ENCODE measurements around the gene CHSY3.
A peak's percentile ranks its signal among the peaks of the same experiment; 100 is the strongest.

Gene CHSY3

DNA sequence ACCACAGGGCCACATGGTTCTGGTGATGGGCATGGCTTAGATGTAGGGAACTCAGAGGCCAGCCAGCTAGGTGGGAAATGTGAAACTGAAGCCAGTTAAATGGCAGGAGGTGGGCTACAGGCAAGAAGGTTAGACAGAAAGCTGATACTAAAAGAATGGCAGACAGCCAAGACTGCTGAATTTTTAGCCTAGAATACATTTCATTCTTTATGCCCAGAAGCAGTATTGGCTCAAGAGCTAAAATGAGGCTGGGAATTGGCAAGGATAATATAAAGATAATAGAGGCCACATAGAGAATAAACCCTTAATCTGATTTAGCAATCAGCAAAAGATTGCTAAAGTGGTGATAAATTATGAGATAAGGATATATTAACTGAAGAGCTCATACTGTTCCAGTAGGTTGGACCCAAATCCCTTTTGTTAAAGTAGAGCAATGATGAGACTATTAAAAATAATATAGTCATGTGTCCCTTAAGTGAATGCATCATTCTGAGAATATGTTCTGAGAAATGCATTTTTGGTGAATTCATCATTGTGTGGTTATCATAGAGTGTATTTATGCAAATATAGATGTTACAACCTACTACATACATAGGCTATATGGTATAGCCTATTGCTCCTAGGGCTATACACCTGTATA, 234.3 kb downstream of the CHSY3 start:
- no peaks in the 10 kb centered on the region for H3K79me2 ChIP-seq (ENCODE audit: insufficient read depth, low read length)
- H3K9ac ChIP-seq (ENCODE audit: low read length): no peak overlapping the region
- H3K4me1 ChIP-seq (ENCODE audit: insufficient read depth, low read length, severe bottlenecking): no peaks in the 10 kb centered on the region
- H3K9me3 ChIP-seq (ENCODE audit: low read length): no peaks in the 10 kb centered on the region
- H3K27ac ChIP-seq (ENCODE audit: low read depth, low read length, poor library complexity, severe bottlenecking): no peak overlapping the region
- no peaks in the 10 kb centered on the region for H3F3A ChIP-seq (ENCODE audit: insufficient read depth, low read length)
- no peaks in the 10 kb centered on the region for H3K36me3 ChIP-seq (ENCODE audit: insufficient read depth, low read length)
- no peak overlapping the region for H3K4me3 ChIP-seq (ENCODE audit: low read depth, low read length, poor library complexity, severe bottlenecking)
- TF ChIP-seq, protein P1, sequence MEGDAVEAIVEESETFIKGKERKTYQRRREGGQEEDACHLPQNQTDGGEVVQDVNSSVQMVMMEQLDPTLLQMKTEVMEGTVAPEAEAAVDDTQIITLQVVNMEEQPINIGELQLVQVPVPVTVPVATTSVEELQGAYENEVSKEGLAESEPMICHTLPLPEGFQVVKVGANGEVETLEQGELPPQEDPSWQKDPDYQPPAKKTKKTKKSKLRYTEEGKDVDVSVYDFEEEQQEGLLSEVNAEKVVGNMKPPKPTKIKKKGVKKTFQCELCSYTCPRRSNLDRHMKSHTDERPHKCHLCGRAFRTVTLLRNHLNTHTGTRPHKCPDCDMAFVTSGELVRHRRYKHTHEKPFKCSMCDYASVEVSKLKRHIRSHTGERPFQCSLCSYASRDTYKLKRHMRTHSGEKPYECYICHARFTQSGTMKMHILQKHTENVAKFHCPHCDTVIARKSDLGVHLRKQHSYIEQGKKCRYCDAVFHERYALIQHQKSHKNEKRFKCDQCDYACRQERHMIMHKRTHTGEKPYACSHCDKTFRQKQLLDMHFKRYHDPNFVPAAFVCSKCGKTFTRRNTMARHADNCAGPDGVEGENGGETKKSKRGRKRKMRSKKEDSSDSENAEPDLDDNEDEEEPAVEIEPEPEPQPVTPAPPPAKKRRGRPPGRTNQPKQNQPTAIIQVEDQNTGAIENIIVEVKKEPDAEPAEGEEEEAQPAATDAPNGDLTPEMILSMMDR (IDR thresholded peaks at IDR 0.05; ENCODE audit: low read length): no peak
- no peak for TF ChIP-seq EZH2 (IDR thresholded peaks at IDR 0.05; ENCODE audit: borderline replicate concordance, low read length)
- H3K9me2 ChIP-seq (ENCODE audit: low read depth, low read length): no peaks in the 10 kb centered on the region
- H2AFZ ChIP-seq (ENCODE audit: low read length): no peak overlapping the region
- no peak overlapping the region for H3K4me2 ChIP-seq (ENCODE audit: low read length)
- no peaks in the 10 kb centered on the region for H4K20me1 ChIP-seq (ENCODE audit: insufficient read depth, low read length)
- H3K27me3 ChIP-seq (ENCODE audit: insufficient read depth, low read length): no peaks in the 10 kb centered on the region; the same call in 1 of the 2 replicates

DNA sequence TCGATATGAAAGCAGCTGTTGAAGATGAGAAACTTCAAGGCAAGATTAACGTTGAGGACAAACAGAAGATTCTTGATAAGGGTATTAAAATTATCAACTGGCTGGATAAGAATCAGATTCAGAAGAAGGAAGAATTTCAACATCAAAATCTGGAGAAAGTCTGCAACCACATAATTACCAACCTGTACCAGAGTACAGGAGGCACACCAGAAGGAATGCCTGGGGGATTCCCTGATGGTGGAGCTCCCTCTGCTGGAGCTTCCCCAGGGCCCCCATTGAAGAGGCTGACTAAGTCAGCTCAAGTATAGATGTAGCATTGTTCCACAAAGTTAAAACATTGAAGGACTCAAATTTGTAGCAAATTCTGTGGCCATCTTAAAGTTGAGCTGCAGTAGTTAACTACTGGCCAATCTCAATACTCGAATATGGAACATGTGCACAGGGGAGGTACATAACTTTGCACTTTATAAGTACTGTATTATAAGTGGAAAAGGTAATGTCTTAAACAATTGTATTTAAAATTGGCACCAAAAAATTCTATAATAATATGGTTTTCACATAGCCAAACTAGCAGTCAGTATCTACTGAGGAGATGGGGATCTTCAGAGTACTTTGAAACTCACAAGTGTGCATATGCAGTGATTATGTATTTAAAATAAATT, 237.5 kb downstream of the CHSY3 start:
- no peaks in the 10 kb centered on the region for H3K4me1 ChIP-seq (ENCODE audit: insufficient read depth, low read length, severe bottlenecking)
- H3K36me3 ChIP-seq (ENCODE audit: insufficient read depth, low read length): no peaks in the 10 kb centered on the region
- H3K9me3 ChIP-seq (ENCODE audit: low read length): no peaks in the 10 kb centered on the region
- H3K79me2 ChIP-seq (ENCODE audit: insufficient read depth, low read length): no peaks in the 10 kb centered on the region
- H3K4me2 ChIP-seq (ENCODE audit: low read length): no peak overlapping the region
- no peaks in the 10 kb centered on the region for H4K20me1 ChIP-seq (ENCODE audit: insufficient read depth, low read length)
- H3K27ac ChIP-seq (ENCODE audit: low read depth, low read length, poor library complexity, severe bottlenecking): no peak overlapping the region
- H3K27me3 ChIP-seq (ENCODE audit: insufficient read depth, low read length): no peaks in the 10 kb centered on the region; the same call in 1 of the 2 replicates
- no peaks in the 10 kb centered on the region for H3K9me2 ChIP-seq (ENCODE audit: low read depth, low read length)
- no peaks in the 10 kb centered on the region for H3F3A ChIP-seq (ENCODE audit: insufficient read depth, low read length)
- H3K9ac ChIP-seq (ENCODE audit: low read length): no peak overlapping the region
- TF ChIP-seq, protein P1 (IDR thresholded peaks at IDR 0.05; ENCODE audit: low read length): peak; percentile 41
- TF ChIP-seq EZH2 (IDR thresholded peaks at IDR 0.05; ENCODE audit: borderline replicate concordance, low read length): no peak
- no peak overlapping the region for H2AFZ ChIP-seq (ENCODE audit: low read length)
- no peak overlapping the region for H3K4me3 ChIP-seq (ENCODE audit: low read depth, low read length, poor library complexity, severe bottlenecking)

DNA sequence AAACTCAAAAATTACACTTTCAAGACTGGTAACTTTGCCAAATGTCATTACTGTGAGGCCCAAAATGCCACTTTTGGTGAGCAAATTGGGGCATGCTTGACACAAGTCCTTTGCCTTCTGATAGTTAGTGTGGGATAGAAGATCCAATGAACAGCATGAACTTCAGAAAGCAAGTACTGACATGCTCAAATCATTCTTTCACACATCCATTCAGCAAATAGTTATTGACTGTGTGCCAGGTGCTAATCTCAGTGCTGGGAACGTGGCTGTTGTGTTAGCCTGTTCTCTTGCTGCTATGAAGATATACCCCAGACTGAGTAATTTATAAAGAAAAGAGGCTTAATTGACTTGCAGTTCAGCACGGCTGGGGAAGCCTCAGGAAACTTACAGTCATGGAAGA, 247.0 kb downstream of the CHSY3 start:
- H3K4me3 ChIP-seq (ENCODE audit: low read depth, low read length, poor library complexity, severe bottlenecking): no peak overlapping the region
- H3K79me2 ChIP-seq (ENCODE audit: insufficient read depth, low read length): no peaks in the 10 kb centered on the region
- H2AFZ ChIP-seq (ENCODE audit: low read length): no peak overlapping the region
- H3K9ac ChIP-seq (ENCODE audit: low read length): no peak overlapping the region
- no peaks in the 10 kb centered on the region for H3K36me3 ChIP-seq (ENCODE audit: insufficient read depth, low read length)
- no peaks in the 10 kb centered on the region for H3K9me3 ChIP-seq (ENCODE audit: low read length)
- no peaks in the 10 kb centered on the region for H3F3A ChIP-seq (ENCODE audit: insufficient read depth, low read length)
- no peak overlapping the region for H3K4me2 ChIP-seq (ENCODE audit: low read length)
- TF ChIP-seq, protein P1 (IDR thresholded peaks at IDR 0.05; ENCODE audit: low read length): no peak
- TF ChIP-seq EZH2 (IDR thresholded peaks at IDR 0.05; ENCODE audit: borderline replicate concordance, low read length): no peak
- no peaks in the 10 kb centered on the region for H3K27me3 ChIP-seq (ENCODE audit: insufficient read depth, low read length)
- no peaks in the 10 kb centered on the region for H3K9me2 ChIP-seq (ENCODE audit: low read depth, low read length)
- H3K27ac ChIP-seq (ENCODE audit: low read depth, low read length, poor library complexity, severe bottlenecking): no peak overlapping the region
- H4K20me1 ChIP-seq (ENCODE audit: insufficient read depth, low read length): no peaks in the 10 kb centered on the region
- no peaks in the 10 kb centered on the region for H3K4me1 ChIP-seq (ENCODE audit: insufficient read depth, low read length, severe bottlenecking)

Measured in OCI-LY1 (cell line).